ENCODE measurements around the gene MRPS9.

DNA sequence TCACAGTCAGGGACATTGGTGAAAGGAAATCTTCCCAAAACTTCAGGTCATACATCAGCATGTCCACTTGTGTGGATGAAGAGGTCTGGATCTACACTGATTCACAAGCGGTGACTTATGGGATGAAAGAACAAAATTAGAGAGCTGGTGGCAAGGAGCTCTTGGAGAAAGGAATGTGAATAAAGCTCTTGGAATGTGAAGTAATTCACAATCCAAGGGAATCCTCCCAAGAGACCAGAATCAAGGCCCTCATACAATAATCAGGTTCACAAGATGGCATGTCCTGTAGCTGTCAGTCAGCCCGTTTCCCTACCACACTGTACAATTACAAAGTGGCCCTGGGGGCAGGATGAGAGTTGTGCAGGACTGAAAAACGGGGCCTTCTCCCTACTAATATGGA lies 96.2 kb downstream of the MRPS9 start:
- TF ChIP-seq, protein P1, sequence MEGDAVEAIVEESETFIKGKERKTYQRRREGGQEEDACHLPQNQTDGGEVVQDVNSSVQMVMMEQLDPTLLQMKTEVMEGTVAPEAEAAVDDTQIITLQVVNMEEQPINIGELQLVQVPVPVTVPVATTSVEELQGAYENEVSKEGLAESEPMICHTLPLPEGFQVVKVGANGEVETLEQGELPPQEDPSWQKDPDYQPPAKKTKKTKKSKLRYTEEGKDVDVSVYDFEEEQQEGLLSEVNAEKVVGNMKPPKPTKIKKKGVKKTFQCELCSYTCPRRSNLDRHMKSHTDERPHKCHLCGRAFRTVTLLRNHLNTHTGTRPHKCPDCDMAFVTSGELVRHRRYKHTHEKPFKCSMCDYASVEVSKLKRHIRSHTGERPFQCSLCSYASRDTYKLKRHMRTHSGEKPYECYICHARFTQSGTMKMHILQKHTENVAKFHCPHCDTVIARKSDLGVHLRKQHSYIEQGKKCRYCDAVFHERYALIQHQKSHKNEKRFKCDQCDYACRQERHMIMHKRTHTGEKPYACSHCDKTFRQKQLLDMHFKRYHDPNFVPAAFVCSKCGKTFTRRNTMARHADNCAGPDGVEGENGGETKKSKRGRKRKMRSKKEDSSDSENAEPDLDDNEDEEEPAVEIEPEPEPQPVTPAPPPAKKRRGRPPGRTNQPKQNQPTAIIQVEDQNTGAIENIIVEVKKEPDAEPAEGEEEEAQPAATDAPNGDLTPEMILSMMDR (IDR thresholded peaks at IDR 0.05), result no peak
- TF ChIP-seq POLR2A (IDR thresholded peaks at IDR 0.05), result no peak

Measured in testis (tissue), 2 donors.